ENCODE data around the gene FOS. TPM values are rescaled to one million over a fixed set of nuclear protein-coding genes. Genes with fewer than 3 reads are reported as not detected.

Gene FOS
- total and polyA plus RNA-seq, 2 of the 13 experiments (the other 11 are each of a cell fraction or from before 2014, with no cell fraction given): 15.9 to 24.2 TPM

DNA sequence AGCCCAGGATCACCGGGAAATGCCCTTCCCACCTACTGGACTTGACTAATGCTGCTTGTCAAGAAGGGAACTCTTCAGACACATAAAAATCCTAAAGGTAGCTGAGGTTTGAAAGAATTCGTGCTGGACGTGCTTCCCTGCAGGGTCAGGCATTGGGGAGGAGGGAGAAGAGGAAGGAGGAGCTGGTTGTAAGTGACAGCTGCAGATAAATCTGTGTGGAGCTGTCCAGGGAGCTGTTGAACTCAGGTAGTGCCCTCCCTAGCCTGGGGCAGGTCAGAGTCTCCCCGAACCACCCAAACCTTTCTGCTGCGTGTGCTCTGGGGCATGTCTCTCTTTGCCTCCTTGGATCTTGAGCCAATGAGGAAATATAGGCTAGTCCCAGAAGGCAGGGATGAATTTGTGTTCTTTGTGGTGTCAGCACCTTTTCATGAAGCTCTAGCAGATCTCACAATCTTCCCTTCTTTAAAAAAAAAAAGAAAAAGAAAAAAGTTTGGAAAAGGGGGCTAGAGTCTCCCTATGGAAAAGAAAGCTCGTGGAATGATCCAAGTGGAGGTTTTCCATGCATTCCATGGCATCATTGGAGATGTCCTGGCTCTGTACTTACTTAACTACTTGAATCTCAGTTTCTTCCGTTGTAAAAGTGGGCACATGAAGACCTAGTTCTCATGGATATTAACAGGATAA is 23.6 kb upstream of the FOS start:
- no peak overlapping the region for H2AFZ ChIP-seq (ENCODE audit: low read length)
- intact Hi-C loops (cut with micrococcal nuclease; ENCODE audit: unreplicated experiment): loop anchor here (5.0 kb wide), 1 partner anchor 78 kb away; the partner anchor contains the start of gene TMED10
- TF ChIP-seq, protein P1, sequence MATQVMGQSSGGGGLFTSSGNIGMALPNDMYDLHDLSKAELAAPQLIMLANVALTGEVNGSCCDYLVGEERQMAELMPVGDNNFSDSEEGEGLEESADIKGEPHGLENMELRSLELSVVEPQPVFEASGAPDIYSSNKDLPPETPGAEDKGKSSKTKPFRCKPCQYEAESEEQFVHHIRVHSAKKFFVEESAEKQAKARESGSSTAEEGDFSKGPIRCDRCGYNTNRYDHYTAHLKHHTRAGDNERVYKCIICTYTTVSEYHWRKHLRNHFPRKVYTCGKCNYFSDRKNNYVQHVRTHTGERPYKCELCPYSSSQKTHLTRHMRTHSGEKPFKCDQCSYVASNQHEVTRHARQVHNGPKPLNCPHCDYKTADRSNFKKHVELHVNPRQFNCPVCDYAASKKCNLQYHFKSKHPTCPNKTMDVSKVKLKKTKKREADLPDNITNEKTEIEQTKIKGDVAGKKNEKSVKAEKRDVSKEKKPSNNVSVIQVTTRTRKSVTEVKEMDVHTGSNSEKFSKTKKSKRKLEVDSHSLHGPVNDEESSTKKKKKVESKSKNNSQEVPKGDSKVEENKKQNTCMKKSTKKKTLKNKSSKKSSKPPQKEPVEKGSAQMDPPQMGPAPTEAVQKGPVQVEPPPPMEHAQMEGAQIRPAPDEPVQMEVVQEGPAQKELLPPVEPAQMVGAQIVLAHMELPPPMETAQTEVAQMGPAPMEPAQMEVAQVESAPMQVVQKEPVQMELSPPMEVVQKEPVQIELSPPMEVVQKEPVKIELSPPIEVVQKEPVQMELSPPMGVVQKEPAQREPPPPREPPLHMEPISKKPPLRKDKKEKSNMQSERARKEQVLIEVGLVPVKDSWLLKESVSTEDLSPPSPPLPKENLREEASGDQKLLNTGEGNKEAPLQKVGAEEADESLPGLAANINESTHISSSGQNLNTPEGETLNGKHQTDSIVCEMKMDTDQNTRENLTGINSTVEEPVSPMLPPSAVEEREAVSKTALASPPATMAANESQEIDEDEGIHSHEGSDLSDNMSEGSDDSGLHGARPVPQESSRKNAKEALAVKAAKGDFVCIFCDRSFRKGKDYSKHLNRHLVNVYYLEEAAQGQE (IDR thresholded peaks at IDR 0.05; ENCODE audit: borderline replicate concordance in 1 of 2, low read depth in 1 of 2, low read length in 2 of 2): peak in 1 of 2 experiments; percentile 75; a peak in 1 of 4 replicates
- TF ChIP-seq ZNF263 (CRISPR knock-in tag; IDR thresholded peaks at IDR 0.05): peak; percentile 98
- TF ChIP-seq MED1 (CRISPR knock-in tag; IDR thresholded peaks at IDR 0.05): no peak
- TF ChIP-seq PHF21A (CRISPR knock-in tag; IDR thresholded peaks at IDR 0.05): no peak
- TF ChIP-seq RBM39 (IDR thresholded peaks at IDR 0.05; ENCODE audit: low read depth, low read length, poor library complexity, severe bottlenecking): no peak
- TF ChIP-seq KLF16 (CRISPR knock-in tag; IDR thresholded peaks at IDR 0.05): no peak
- no peak for TF ChIP-seq NR2F1 (CRISPR knock-in tag; IDR thresholded peaks at IDR 0.05)
- no peak for TF ChIP-seq SMYD3 (CRISPR knock-in tag; IDR thresholded peaks at IDR 0.05)
- 0 out of 2 replicates have a peak, but pooled peaks have one; percentile 40 for TF ChIP-seq MIER2 (CRISPR knock-in tag; IDR thresholded peaks at IDR 0.05)
- peak; percentile 52; the same call in 1 of the 2 replicates for TF ChIP-seq SAP130 (CRISPR knock-in tag; IDR thresholded peaks at IDR 0.05; ENCODE audit: low read depth)
- no peaks in the 10 kb centered on the region for H3K79me2 ChIP-seq (ENCODE audit: insufficient read depth, low read length)
- H3K9me3 ChIP-seq (ENCODE audit: low read length): no peaks in the 10 kb centered on the region
- H3K36me3 ChIP-seq (replicated peaks in 1 of 2; ENCODE audit: control insufficient read depth in 1 of 2, insufficient read depth in 2 of 2, low read length in 2 of 2): no peaks in the 10 kb centered on the region
- H4K20me1 ChIP-seq (ENCODE audit: insufficient read depth, low read length): no peaks in the 10 kb centered on the region
- peak overlapping the region in 1 of 3 experiments; percentile 32; a peak in 1 of 6 replicates for H3K4me3 ChIP-seq (replicated peaks in 1 of 3; ENCODE audit: insufficient read depth in 1 of 3, low read depth in 2 of 3, low read length in 3 of 3)
- ChIA-PET CTCF (ENCODE audit: low intra/inter-chr PET ratio, low total read pairs) (no interaction called here), POLR2A (no interaction called here)
- in situ Hi-C loops (cut with HindIII; ENCODE audit: extremely low pct_ligation_motif_present, low pct_unique_long_range_greater_than_20kb): no loop called here
- H3K4me2 ChIP-seq (ENCODE audit: low read depth, low read length): peak overlapping the region; percentile 64; the same call in 1 of the 2 replicates
- ATAC-seq (no peak), DNase-seq (ENCODE audit: low spot score) (no peak), FAIRE-seq (no peak)
- H3K27me3 ChIP-seq (ENCODE audit: control insufficient read depth in 1 of 2, insufficient read depth in 2 of 2, low read length in 2 of 2): peaks cover 0 to 13% of the 10 kb centered on the region in 2 experiments; a peak in 3 of 5 replicates
- 12% methylated on average over 5 of the region's 7 CpGs for WGBS (ENCODE audit: low lambda C conversion rate)
- H3K4me1 ChIP-seq (ENCODE audit: insufficient read depth, low read length): peaks cover 54% of the 10 kb centered on the region
- no TSS peak for BruUV-seq (replicated peaks)
- peak overlapping the region; percentile 12; the same call in 1 of the 2 replicates for H3K9ac ChIP-seq (ENCODE audit: insufficient read depth, low read depth, low read length)
- H3K27ac ChIP-seq (ENCODE audit: extremely low read length, insufficient read depth, low read length): no peak overlapping the region
